Left lung (tissue), 10 donors: ENCODE results near the gene CEP350. TPM values are rescaled to one million over a fixed set of nuclear protein-coding genes. Genes with fewer than 3 reads are reported as not detected.

Experiments used
- ATAC-seq: fragments of 200-7000 bp; cut with Tn5 transposase; one replicate; pipeline ENCODE4 v1.9.1; 2020; ENCODE audit warnings: moderate library complexity
- DNase-seq, 4 donors: peaks; one replicate each; pipeline ENCODE4 v3.0.0-alpha.2; 2013 to 2020
- H3K27ac ChIP-seq, 2 donors: fragments of 200-600 bp; sonication (generic) in 1 of 2; one replicate each; pipeline versions ENCODE4 v1.5.0 to v1.8.0; 2020 to 2021
- H3K27me3 ChIP-seq, 2 donors: fragments of 200-600 bp; sonication (generic) in 1 of 2; one replicate each; pipeline versions ENCODE4 v1.5.0 to v1.8.0; 2020 to 2021
- H3K36me3 ChIP-seq, 2 donors: fragments of 200-600 bp; sonication (generic) in 1 of 2; one replicate each; pipeline versions ENCODE4 v1.5.0 to v1.8.0; 2020 to 2021
- H3K4me1 ChIP-seq, 2 donors: fragments of 200-600 bp; one replicate each; pipeline ENCODE4 v1.8.0; 2021
- H3K4me3 ChIP-seq, 2 donors: fragments of 200-600 bp; sonication (generic) in 1 of 2; one replicate each; pipeline versions ENCODE4 v1.5.0 to v1.8.0; 2020 to 2021; ENCODE audit warnings: mild to moderate bottlenecking in 1 of 2
- H3K9me3 ChIP-seq, 2 donors: fragments of 200-600 bp; sonication (generic) in 1 of 2; one replicate each; pipeline versions ENCODE4 v1.5.0 to v1.8.0; 2020 to 2021
- intact Hi-C, 2 donors: fragments of 100-400 bp; cut with DNase I; formaldehyde crosslinking; loops; one replicate each; pipeline versions ENCODE4 v1.11.2 to v1.14.2; 2022
- polyA plus RNA-seq, 6 donors: library from polyadenylated mRNA; unstranded; fragments of 120-200 nt; gene quantifications; one replicate each; pipeline ENCODE4 v1.2.1, GENCODE V29; 2013; ENCODE audit not compliant: insufficient read length in 6 of 6
- total RNA-seq, 2 donors: library from RNA; stranded (reverse); fragmentation: NEBNext Ultra II Directional; extraction: Animal tissue kit (Norgen Biotek cat#: 25700); gene quantifications; one replicate each; pipeline ENCODE4 v1.2.1, GENCODE V29; 2021
- TF ChIP-seq, protein P1 (sequence below), 2 donors: fragments of 200-600 bp; sonication (generic) in 1 of 2; IDR thresholded peaks; one replicate each; pipeline versions ENCODE4 v1.5.0 to v1.8.0; 2021; ENCODE audit warnings: antibody characterized with exemption in 2 of 2
- donor health status: DM: no; HTN: yes; CAD: no.
- donor health status: DM: no; HTN: no; CAD: no.

Gene CEP350
- total and polyA plus RNA-seq, 8 donors: 26.8 to 53.5 (median 35.9) TPM

GRCh38 chr1:180096584-180097325 is 142.1 kb downstream of the CEP350 start:
- peaks cover 0 to 90% of the 10 kb centered on the region in 2 donors for H3K36me3 ChIP-seq
- H3K4me1 ChIP-seq: peaks cover 0 to 9% of the 10 kb centered on the region in 2 donors
- no peak overlapping the region for H3K4me3 ChIP-seq
- no peaks in the 10 kb centered on the region for H3K27me3 ChIP-seq
- ATAC-seq: no peak
- intact Hi-C loops: no loop called here
- peak in 2 of 4 donors; percentile 58 to 65 for DNase-seq
- TF ChIP-seq, protein P1, sequence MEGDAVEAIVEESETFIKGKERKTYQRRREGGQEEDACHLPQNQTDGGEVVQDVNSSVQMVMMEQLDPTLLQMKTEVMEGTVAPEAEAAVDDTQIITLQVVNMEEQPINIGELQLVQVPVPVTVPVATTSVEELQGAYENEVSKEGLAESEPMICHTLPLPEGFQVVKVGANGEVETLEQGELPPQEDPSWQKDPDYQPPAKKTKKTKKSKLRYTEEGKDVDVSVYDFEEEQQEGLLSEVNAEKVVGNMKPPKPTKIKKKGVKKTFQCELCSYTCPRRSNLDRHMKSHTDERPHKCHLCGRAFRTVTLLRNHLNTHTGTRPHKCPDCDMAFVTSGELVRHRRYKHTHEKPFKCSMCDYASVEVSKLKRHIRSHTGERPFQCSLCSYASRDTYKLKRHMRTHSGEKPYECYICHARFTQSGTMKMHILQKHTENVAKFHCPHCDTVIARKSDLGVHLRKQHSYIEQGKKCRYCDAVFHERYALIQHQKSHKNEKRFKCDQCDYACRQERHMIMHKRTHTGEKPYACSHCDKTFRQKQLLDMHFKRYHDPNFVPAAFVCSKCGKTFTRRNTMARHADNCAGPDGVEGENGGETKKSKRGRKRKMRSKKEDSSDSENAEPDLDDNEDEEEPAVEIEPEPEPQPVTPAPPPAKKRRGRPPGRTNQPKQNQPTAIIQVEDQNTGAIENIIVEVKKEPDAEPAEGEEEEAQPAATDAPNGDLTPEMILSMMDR (IDR thresholded peaks at IDR 0.05): no peak
- no peaks in the 10 kb centered on the region for H3K9me3 ChIP-seq
- no peak overlapping the region for H3K27ac ChIP-seq

DNA sequence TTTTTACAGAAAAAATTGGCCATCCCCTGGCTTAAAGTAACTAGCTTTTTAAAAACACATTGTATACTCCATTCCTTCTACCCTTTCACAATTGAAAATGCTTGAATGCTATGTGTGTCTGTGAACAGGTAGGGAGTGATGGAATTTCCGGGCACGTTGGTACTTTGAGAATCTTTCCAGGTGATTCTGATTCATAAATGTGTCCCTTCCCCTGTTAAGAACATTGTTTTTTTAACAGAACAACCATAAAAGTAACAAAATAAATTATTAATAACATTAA is 142.7 kb downstream of the CEP350 start:
- no peak overlapping the region for H3K4me3 ChIP-seq
- TF ChIP-seq, protein P1 (IDR thresholded peaks at IDR 0.05): no peak
- H3K36me3 ChIP-seq: peaks cover 0 to 88% of the 10 kb centered on the region in 2 donors
- H3K27ac ChIP-seq: no peak overlapping the region
- no peaks in the 10 kb centered on the region for H3K9me3 ChIP-seq
- no peak for ATAC-seq
- peaks cover 0 to 9% of the 10 kb centered on the region in 2 donors for H3K4me1 ChIP-seq
- intact Hi-C loops: no loop called here
- DNase-seq: no peak
- no peaks in the 10 kb centered on the region for H3K27me3 ChIP-seq

- Histone ChIP-seq H3K36me3 (peaks cover 0 to 71% of the 10 kb centered on the region in 2 donors), H3K27me3 (no peaks in the 10 kb centered on the region), H3K9me3 (no peaks in the 10 kb centered on the region), H3K27ac (no peak overlapping the region), H3K4me1 (peaks cover 0 to 9% of the 10 kb centered on the region in 2 donors), H3K4me3 (no peak overlapping the region)
- TF ChIP-seq, protein P1 (IDR thresholded peaks at IDR 0.05): no peak
- intact Hi-C loops: no loop called here
- ATAC-seq: no peak
- no peak for DNase-seq
These were observed 146.8 kb downstream of the CEP350 start for GRCh38 chr1:180101411-180101810.

GRCh38 chr1:180103819-180104218 is 149.2 kb downstream of the CEP350 start:
- TF ChIP-seq, protein P1 (IDR thresholded peaks at IDR 0.05): no peak
- peaks cover 0 to 13% of the 10 kb centered on the region in 2 donors for H3K4me1 ChIP-seq
- intact Hi-C loops: no loop called here
- no peak overlapping the region for H3K4me3 ChIP-seq
- H3K27me3 ChIP-seq: no peaks in the 10 kb centered on the region
- no peak for DNase-seq
- H3K27ac ChIP-seq: no peak overlapping the region
- peaks cover 0 to 48% of the 10 kb centered on the region in 2 donors for H3K36me3 ChIP-seq
- H3K9me3 ChIP-seq: no peaks in the 10 kb centered on the region
- no peak for ATAC-seq

- Histone ChIP-seq H3K27ac (no peak overlapping the region), H3K9me3 (no peaks in the 10 kb centered on the region), H3K36me3 (peaks cover 0 to 47% of the 10 kb centered on the region in 2 donors), H3K27me3 (no peaks in the 10 kb centered on the region), H3K4me1 (peaks cover 3 to 18% of the 10 kb centered on the region in 2 donors), H3K4me3 (no peak overlapping the region)
- ATAC-seq (no peak), DNase-seq (no peak)
- intact Hi-C loops: no loop called here
- TF ChIP-seq, protein P1 (IDR thresholded peaks at IDR 0.05): no peak
These were observed 157.5 kb downstream of the CEP350 start for GRCh38 chr1:180112091-180112490.
